CD4-positive, CD25-positive, alpha-beta regulatory T cell (primary cell): Measurements from ENCODE around the gene VIPR2. TPM values are rescaled to one million over a fixed set of nuclear protein-coding genes. Genes with fewer than 3 reads are reported as not detected.

ENCODE experiments used
- ATAC-seq, 2 donors: fragments of 150-1000 bp; cut with Tn5 transposase; one replicate each; pipeline ENCODE4 v1.10.0; 2021; ENCODE audit warnings: low read depth in 2 of 2, moderate number of reproducible peaks in 2 of 2, moderate library complexity in 1 of 2
- DNase-seq, 3 donors: peaks; one replicate each; pipeline versions ENCODE4 v3.0.0 to v3.0.0-alpha.2; 2012 to 2022; ENCODE audit warnings: mixed read lengths in 1 of 3
- H3K27ac ChIP-seq: one replicate; pipeline ENCODE4 v1.7.0; 2013; ENCODE audit warnings: mild to moderate bottlenecking, low read length; ENCODE audit not compliant: insufficient read depth, poor library complexity, severe bottlenecking
- H3K27me3 ChIP-seq: one replicate; pipeline ENCODE4 v1.7.0; 2013; ENCODE audit warnings: low read length; ENCODE audit not compliant: control insufficient read depth, insufficient read depth
- H3K36me3 ChIP-seq: one replicate; pipeline ENCODE4 v1.7.0; 2013; ENCODE audit warnings: mild to moderate bottlenecking, low read length, moderate library complexity; ENCODE audit not compliant: control insufficient read depth, insufficient read depth
- H3K4me1 ChIP-seq: 2 replicates; pipeline ENCODE4 v1.7.0; 2013; ENCODE audit warnings: mild to moderate bottlenecking, low read length; ENCODE audit not compliant: insufficient read depth, control insufficient read depth, poor library complexity, severe bottlenecking
- H3K4me3 ChIP-seq: one replicate; pipeline ENCODE4 v1.7.0; 2013; ENCODE audit warnings: low read depth, mild to moderate bottlenecking, low read length, moderate library complexity
- H3K9me3 ChIP-seq, 2 experiments: 1 replicate in 1 of 2; 2 replicates in 1 of 2; pipeline ENCODE4 v1.7.0; 2013; ENCODE audit warnings: low read length in 2 of 2, mild to moderate bottlenecking in 1 of 2, moderate library complexity in 1 of 2; ENCODE audit not compliant: control insufficient read depth in 2 of 2
- H3K27ac Mint-ChIP-seq, 3 donors: one replicate each; pipeline ENCODE4 v1.8.0; 2020 to 2022; ENCODE audit warnings: mild to moderate bottlenecking in 3 of 3, mixed read lengths in 3 of 3, moderate library complexity in 2 of 3
- H3K27me3 Mint-ChIP-seq: one replicate; pipeline ENCODE4 v1.8.0; 2022; ENCODE audit warnings: mild to moderate bottlenecking, mixed read lengths
- H3K36me3 Mint-ChIP-seq: one replicate; pipeline ENCODE4 v1.8.0; 2020; ENCODE audit warnings: mixed read lengths
- H3K4me1 Mint-ChIP-seq, 4 donors: one replicate each; pipeline ENCODE4 v1.8.0; 2020 to 2022; ENCODE audit warnings: mixed read lengths in 4 of 4, mild to moderate bottlenecking in 1 of 4
- H3K4me3 Mint-ChIP-seq, 4 donors: one replicate each; pipeline ENCODE4 v1.8.0; 2020 to 2022; ENCODE audit warnings: mild to moderate bottlenecking in 4 of 4, mixed read lengths in 4 of 4, moderate library complexity in 3 of 4
- H3K9me3 Mint-ChIP-seq, 7 donors: one replicate each; pipeline ENCODE4 v1.8.0; 2020 to 2022; ENCODE audit warnings: mixed read lengths in 7 of 7, mild to moderate bottlenecking in 3 of 7, moderate library complexity in 2 of 7
- polyA plus RNA-seq, 4 donors: library from polyadenylated mRNA; unstranded; fragments of 300-500 nt; fragmentation: Illumina TruSeq; gene quantifications; one replicate each; pipeline ENCODE4 v1.2.3, GENCODE V29; 2021
- total RNA-seq: library from RNA; stranded (reverse); gene quantifications from one replicate; pipeline ENCODE4 v1.2.3, GENCODE V29; 2022

VIPR2 gene
- total and polyA plus RNA-seq, 5 donors from 2014 or later = not detected

DNA sequence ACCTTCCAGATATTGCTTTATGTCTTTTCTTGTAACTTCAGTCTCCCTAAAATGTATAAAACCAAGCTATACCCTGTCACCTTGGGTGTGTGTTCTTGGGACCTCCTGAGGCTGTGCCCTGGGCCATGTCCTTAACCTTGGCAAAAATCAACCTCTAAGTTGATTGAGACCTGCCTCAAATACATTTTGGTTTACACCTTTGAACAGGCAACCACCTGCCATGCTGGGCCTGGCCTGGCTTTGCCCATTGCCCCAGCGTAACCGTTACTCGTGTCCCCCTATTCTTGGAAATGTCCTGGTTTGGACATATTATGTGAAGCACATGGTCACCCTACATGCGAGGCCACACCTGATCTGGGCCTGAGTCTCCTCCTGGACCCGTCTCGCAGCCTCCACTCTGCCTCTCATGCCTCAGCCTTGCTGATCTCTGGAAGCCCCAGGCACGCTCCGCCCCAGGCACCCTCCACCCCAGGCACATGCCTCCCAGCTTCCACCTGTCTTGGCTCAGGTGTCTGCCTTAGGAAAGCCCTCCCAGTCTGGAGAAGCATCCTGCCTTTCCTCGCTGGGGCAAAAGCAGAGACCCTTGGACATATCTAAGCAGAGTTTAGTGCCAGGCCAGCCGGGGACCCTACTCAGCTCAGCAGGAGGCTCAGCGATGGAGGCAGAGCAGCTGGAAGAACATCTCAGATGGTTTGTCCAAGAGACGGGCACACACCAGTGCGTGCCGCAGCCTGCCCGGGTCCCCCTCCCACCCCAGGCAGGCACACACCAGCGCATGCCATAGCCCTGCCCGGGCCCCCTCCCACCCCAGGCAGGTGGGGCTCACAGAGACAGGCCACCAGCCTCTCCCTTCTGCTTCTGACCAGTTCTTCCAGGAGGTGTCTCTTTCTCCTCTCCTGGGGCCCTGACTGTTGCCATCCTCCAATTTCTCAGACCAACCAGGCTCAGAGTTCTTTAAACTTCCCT is 4.0 kb upstream of the VIPR2 start:
- DNase-seq = no peak
- H3K4me1 Mint-ChIP-seq = peaks cover 0 to 9% (median 0%) of the 10 kb centered on the region in 4 donors
- Histone ChIP-seq H3K4me1 (peaks cover 7% of the 10 kb centered on the region), H3K9me3 (no peaks in the 10 kb centered on the region), H3K4me3 (no peak overlapping the region), H3K27ac (no peak overlapping the region), H3K36me3 (no peaks in the 10 kb centered on the region), H3K27me3 (peaks cover 9% of the 10 kb centered on the region)
- no peaks in the 10 kb centered on the region for H3K9me3 Mint-ChIP-seq
- no peaks in the 10 kb centered on the region for H3K36me3 Mint-ChIP-seq
- H3K27ac Mint-ChIP-seq = no peak overlapping the region
- no peak overlapping the region for H3K4me3 Mint-ChIP-seq
- peaks cover 12% of the 10 kb centered on the region for H3K27me3 Mint-ChIP-seq
- no peak for ATAC-seq

GRCh38 chr7:159147687-159148086 is 3.0 kb upstream of the VIPR2 start:
- Histone ChIP-seq H3K27me3 (peaks cover 19% of the 10 kb centered on the region), H3K4me3 (no peak overlapping the region), H3K36me3 (no peaks in the 10 kb centered on the region), H3K9me3 (no peaks in the 10 kb centered on the region), H3K27ac (no peak overlapping the region), H3K4me1 (peaks cover 7% of the 10 kb centered on the region)
- peaks cover 0 to 13% (median 1%) of the 10 kb centered on the region in 4 donors for H3K4me1 Mint-ChIP-seq
- no peaks in the 10 kb centered on the region for H3K36me3 Mint-ChIP-seq
- no peak for ATAC-seq
- H3K4me3 Mint-ChIP-seq = no peak overlapping the region
- no peak overlapping the region for H3K27ac Mint-ChIP-seq
- no peaks in the 10 kb centered on the region for H3K9me3 Mint-ChIP-seq
- no peak for DNase-seq
- peaks cover 23% of the 10 kb centered on the region for H3K27me3 Mint-ChIP-seq

GRCh38 chr7:159147246-159147645 is 2.6 kb upstream of the VIPR2 start:
- H3K4me3 Mint-ChIP-seq = no peak overlapping the region
- H3K27me3 ChIP-seq = peaks cover 21% of the 10 kb centered on the region
- no peaks in the 10 kb centered on the region for H3K36me3 Mint-ChIP-seq
- peaks cover 0 to 13% (median 1%) of the 10 kb centered on the region in 4 donors for H3K4me1 Mint-ChIP-seq
- H3K9me3 ChIP-seq = no peaks in the 10 kb centered on the region
- H3K36me3 ChIP-seq = no peaks in the 10 kb centered on the region
- no peak overlapping the region for H3K27ac Mint-ChIP-seq
- ATAC-seq = no peak
- H3K27me3 Mint-ChIP-seq = peaks cover 27% of the 10 kb centered on the region
- peaks cover 7% of the 10 kb centered on the region for H3K4me1 ChIP-seq
- H3K4me3 ChIP-seq = no peak overlapping the region
- no peak for DNase-seq
- no peaks in the 10 kb centered on the region for H3K9me3 Mint-ChIP-seq
- no peak overlapping the region for H3K27ac ChIP-seq

DNA sequence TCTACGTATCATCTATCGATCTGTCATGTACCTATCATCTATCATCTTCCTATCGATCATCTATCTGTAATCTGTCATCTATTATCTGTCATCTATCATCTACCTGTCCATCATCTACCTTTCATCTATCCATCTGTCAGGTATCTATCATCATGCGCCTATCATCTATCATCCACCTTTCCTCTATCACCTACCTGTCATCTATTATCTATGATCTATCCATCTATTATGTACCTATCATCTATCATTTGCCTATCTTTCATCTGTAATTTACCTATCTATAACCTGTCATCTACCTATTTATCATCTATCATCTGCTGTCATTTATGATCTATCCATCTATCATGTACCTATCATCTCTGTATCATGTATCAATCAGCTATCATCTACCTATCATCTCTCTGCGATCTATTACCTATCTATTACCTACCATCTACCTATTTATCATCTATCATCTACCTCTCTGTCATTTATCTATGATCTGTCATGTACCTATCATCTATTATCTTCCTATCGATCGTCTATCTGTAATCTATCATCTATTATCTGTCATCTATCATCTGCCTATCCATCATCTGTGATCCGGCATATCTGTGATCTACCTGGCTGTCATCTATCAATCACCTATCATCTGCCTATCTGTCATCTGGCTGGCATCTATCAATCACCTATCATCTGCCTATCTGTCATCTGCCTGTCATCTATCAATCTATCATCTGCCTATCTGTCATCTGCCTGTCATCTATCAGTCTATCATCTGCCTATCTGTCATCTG is 1.6 kb upstream of the VIPR2 start:
- Histone ChIP-seq H3K9me3 (no peaks in the 10 kb centered on the region), H3K27ac (no peak overlapping the region), H3K4me1 (peaks cover 7% of the 10 kb centered on the region), H3K27me3 (peaks cover 24% of the 10 kb centered on the region), H3K36me3 (no peaks in the 10 kb centered on the region), H3K4me3 (no peak overlapping the region)
- Mint-ChIP-seq H3K36me3 (no peaks in the 10 kb centered on the region), H3K27ac (no peak overlapping the region), H3K4me1 (peaks cover 0 to 13% (median 1%) of the 10 kb centered on the region in 4 donors), H3K4me3 (no peak overlapping the region), H3K27me3 (peaks cover 28% of the 10 kb centered on the region), H3K9me3 (no peaks in the 10 kb centered on the region)
- no peak for DNase-seq
- ATAC-seq = no peak

DNA sequence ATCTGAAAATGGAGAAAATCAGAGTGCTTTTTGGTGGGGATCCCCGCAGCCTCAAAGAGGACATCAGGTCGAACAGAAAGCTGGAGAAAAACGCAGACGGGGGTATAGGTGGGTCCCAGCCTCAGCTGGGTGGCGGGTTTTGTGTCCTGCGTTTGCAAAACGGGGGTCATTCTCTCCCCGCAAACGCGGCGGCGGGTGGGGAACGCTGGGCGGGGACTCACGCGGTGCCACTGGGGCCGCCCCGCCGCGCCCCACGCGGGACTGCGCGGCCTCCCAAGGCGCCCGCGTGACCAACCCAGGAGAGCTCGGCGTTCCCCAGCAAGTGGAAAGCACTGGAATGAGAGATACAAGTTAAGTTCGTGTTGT is 806 bp upstream of the VIPR2 start:
- H3K4me1 Mint-ChIP-seq = peaks cover 0 to 13% (median 1%) of the 10 kb centered on the region in 4 donors
- Histone ChIP-seq H3K27ac (no peak overlapping the region), H3K4me3 (no peak overlapping the region), H3K27me3 (peaks cover 24% of the 10 kb centered on the region), H3K9me3 (no peaks in the 10 kb centered on the region), H3K4me1 (peaks cover 7% of the 10 kb centered on the region), H3K36me3 (no peaks in the 10 kb centered on the region)
- DNase-seq (no peak), ATAC-seq (no peak)
- H3K27ac Mint-ChIP-seq = no peak overlapping the region
- H3K36me3 Mint-ChIP-seq = no peaks in the 10 kb centered on the region
- peaks cover 24% of the 10 kb centered on the region for H3K27me3 Mint-ChIP-seq
- peak overlapping the region in 3 of 4 donors; percentile 22 to 65 (median 54) for H3K4me3 Mint-ChIP-seq
- no peaks in the 10 kb centered on the region for H3K9me3 Mint-ChIP-seq

- DNase-seq = no peak
- H3K4me3 ChIP-seq = no peak overlapping the region
Observed at GRCh38 chr7:159143780-159144757, 598 bp downstream of the VIPR2 start.

GRCh38 chr7:159142730-159143129 is 1.9 kb downstream of the VIPR2 start:
- Mint-ChIP-seq H3K9me3 (peaks cover 0 to 3% (median 0%) of the 10 kb centered on the region in 7 donors), H3K27ac (no peak overlapping the region), H3K36me3 (no peaks in the 10 kb centered on the region), H3K4me1 (peaks cover 0 to 13% (median 1%) of the 10 kb centered on the region in 4 donors), H3K27me3 (peaks cover 29% of the 10 kb centered on the region), H3K4me3 (peak overlapping the region in 2 of 4 donors; percentile 3 to 39)
- H3K4me1 ChIP-seq = peaks cover 7% of the 10 kb centered on the region
- no peak for ATAC-seq
- no peak overlapping the region for H3K27ac ChIP-seq
- no peak overlapping the region for H3K4me3 ChIP-seq
- no peaks in the 10 kb centered on the region for H3K9me3 ChIP-seq
- no peak for DNase-seq
- peaks cover 26% of the 10 kb centered on the region for H3K27me3 ChIP-seq
- H3K36me3 ChIP-seq = no peaks in the 10 kb centered on the region

More at GRCh38 chr7:159143780-159144757, 598 bp downstream of the VIPR2 start:
- Mint-ChIP-seq H3K4me3 (peak overlapping the region in 3 of 4 donors; percentile 43 to 63 (median 58)), H3K27ac (no peak overlapping the region), H3K36me3 (no peaks in the 10 kb centered on the region), H3K4me1 (peaks cover 0 to 13% (median 1%) of the 10 kb centered on the region in 4 donors), H3K27me3 (peaks cover 24% of the 10 kb centered on the region), H3K9me3 (no peaks in the 10 kb centered on the region)
- peaks cover 7% of the 10 kb centered on the region for H3K4me1 ChIP-seq
- no peaks in the 10 kb centered on the region for H3K9me3 ChIP-seq
- no peak for ATAC-seq
- H3K27ac ChIP-seq = no peak overlapping the region
- H3K27me3 ChIP-seq = peaks cover 26% of the 10 kb centered on the region
- H3K36me3 ChIP-seq = no peaks in the 10 kb centered on the region
